Activated CD4-positive, alpha-beta T cell treated with anti-CD3 and anti-CD28 coated beads for 4 hours (primary cell): ENCODE data around the gene HLA-A.
"Not testable (repeated sequence)": the region's sequence is repeated elsewhere in the genome, so short reads cannot be mapped to it uniquely, and the experiment has no call there.

ENCODE experiments used
- DNase-seq, 2 donors: peaks; one replicate each; pipeline ENCODE4 v3.0.0-alpha.2; 2020

HLA-A gene

DNA sequence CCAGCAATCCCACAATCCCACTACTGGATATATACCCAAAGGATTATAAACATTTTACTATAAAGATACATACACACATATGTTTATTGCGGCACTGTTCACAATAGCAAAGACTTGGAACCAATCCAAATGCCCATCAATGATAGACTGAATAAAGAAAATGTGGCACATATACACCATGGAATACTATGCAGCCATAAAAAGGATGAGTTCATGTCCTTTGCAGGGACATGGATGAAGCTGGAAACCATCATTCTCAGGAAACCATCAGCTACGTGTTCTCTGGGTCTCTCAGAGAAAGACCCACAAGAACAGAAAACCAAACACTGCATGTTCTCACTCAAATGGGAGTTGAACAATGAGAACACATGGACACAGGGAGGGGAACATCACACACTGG, 21.4 kb downstream of the HLA-A start:
- not testable (repeated sequence) for DNase-seq

DNA sequence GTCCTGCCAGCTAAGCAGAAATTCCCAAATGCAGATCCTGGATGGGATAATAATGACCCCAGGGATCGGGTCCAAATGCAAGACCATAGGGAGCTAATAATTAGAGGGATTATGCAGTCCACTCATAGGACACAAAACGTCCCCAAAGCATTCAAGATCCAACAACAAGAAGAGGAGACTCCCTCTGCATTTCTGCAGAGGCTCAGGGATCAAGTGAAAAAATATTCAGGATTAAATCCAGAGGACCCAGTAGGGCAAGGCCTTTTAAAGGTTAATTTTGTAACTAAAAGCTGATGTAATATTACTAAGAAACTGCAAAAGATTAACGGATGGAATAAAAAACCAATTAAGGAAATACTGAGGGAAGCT, 22.2 kb downstream of the HLA-A start:
- DNase-seq, result no peak

DNA sequence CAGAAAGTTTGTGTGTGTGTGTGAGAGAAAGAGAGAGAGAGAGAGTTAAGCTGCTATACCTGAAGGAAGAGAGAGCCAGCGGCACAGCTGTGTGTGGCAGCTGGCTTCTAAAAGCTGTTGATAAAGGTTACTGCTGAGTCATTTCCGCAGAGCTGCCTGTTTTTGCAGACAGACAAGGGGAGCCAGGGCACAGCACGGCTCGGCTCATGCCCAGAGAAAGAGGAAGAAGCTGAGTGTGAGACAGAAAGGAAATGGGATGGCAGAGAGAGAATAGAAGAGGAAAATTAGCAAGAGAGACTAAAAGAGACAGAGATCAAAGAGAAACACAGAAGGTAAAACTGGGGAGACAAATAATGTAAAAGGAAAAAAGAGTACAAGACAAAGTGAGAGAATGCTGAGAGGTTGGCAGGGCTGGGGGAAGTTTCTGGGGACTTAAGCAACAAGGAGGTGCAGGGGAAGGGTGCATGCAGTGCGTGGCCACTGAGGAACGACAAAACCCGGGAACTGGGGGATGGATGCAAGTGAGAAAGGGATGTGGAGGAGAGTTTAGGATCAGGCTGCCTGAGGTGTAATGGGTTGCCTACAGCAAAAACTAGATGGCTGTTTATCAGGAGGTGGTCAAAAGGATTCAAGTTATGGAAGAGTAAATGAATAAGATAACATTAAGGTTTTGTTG, 22.7 kb downstream of the HLA-A start:
- peak; percentile 79 to 84 for DNase-seq

DNA sequence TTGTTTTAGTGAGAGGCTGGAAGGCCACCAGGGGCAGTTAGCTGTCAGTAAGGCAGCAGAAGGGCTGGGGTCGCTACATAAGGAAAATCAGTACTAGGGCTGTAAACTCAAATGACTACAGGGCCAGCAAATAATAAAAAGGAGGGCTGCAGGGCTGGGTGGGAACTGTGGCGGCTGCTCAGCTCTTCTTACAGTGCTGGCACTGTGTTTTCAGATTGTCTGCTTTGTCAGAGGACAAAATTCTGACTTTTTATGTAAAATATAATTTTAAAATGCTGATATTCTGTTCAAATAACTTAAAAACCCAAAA, 23.2 kb downstream of the HLA-A start:
- no peak for DNase-seq

DNA sequence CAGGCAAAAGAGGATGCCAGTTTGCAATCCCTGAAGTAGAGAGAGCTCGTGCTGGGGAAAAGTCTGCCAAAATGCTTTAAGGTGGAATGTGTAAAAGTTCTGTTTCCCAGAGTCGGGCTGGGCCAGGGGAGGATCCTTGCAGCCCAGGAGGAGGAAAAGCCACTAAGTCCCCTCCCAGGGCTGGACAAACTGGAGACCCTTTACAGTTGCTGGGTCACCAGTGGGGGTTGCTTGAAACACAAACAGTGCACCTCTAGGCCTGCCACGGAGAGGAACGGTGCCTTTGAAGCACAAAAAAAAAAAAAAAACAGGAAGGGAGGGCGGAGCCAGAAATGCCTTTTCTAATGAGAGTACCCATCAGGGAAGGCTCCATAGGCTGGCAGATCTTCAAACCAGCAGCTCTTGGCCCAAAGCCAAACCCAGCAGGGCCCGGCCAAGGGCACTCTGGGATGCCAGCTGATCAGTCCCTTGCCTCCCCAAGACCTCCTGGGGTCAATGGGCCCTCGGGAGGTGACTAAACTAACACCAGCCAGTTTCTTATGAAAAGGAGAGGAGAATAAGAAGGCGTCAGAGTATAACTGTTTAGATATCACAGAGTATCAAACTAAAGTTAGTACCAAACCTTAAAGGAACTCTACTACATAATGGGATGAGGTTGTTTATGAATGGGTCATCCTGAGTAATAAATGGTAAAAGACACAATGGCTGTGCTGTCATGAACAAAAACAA, 23.7 kb downstream of the HLA-A start:
- DNase-seq, result peak; percentile 24 to 39

DNA sequence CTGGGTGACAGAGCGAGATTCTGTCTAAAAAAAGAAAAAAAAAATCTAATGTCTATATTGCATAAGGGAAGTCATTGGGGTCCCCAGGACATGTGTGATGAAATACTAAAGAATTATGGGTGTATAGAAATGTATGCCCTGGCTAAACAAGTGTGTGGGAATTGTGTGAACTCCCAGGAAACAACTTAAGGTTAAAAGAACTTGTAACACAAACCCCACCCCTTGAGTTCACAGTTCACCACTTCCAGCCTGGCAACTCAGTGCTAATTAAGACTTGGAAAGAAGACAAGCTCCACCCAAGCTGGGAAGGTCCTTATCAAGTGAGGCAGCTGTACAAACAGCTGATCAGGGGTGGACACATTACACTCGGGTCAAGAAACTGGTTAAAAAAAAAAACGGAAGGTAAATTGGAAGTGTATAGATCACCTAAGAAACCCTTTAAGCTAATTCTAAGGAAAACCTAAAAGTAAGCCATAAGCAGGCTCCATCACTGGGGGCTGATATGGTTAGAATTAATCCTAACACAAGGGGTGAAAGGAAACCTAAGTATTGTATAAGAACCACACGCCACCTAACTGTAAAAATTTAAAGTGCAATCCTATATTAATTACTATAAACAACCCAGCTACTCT, 25.2 kb downstream of the HLA-A start:
- no peak for DNase-seq

DNA sequence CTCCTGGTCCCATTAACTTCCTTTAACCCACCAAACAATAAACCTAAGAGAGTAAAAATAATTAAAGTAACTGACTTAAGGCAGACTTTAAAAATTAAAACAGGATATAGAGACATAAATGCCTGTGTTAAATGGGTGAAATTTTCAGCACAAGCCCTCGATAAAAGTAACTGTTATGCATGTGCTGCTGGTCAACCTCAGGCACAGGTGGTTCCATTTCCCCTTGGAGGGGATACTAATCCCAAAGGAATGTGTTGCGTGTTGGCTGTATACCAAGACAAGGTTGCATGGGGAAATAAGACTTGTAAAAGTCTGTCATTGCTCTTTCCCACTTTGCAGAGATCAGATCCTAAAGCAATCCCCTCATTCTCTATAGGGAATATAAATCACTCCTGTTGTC, 25.8 kb downstream of the HLA-A start:
- DNase-seq, result no peak

DNA sequence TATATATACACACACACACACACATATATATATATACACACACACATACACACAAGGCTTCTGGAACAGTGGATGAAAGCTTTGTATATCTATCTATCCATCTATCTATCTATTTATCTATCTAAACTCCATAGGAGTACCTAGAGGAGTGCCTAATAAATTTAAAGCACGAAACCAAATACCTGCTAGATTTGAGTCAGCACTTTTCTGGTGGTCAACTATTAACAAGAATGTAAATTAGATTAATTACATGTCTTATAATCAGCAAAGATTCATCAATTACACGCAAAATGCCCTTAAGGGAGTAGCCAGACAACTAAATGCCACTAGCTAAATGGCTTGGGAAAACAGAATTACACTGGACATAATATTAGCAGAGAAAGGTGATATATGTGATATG, 26.6 kb downstream of the HLA-A start:
- no peak for DNase-seq

DNA sequence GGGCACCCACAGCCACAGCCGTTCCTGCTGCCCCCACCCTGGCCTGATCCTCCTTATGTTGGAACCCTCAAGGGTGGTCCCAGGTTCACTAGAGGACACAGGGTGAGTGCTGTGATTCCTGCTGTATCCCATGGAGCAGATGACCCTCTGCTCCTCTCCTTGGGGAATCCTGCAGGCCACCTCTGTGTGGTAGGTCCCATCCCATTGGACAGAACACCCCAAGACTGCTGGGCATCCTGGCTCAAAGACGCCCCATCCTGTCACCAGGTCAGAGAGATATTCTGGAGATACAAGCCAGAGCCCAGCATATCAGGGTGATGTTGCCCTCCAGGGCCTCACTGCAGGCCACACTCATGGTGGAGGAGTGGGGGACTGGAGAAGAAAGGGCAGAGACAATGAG, 28.4 kb downstream of the HLA-A start:
- DNase-seq, result no peak

DNA sequence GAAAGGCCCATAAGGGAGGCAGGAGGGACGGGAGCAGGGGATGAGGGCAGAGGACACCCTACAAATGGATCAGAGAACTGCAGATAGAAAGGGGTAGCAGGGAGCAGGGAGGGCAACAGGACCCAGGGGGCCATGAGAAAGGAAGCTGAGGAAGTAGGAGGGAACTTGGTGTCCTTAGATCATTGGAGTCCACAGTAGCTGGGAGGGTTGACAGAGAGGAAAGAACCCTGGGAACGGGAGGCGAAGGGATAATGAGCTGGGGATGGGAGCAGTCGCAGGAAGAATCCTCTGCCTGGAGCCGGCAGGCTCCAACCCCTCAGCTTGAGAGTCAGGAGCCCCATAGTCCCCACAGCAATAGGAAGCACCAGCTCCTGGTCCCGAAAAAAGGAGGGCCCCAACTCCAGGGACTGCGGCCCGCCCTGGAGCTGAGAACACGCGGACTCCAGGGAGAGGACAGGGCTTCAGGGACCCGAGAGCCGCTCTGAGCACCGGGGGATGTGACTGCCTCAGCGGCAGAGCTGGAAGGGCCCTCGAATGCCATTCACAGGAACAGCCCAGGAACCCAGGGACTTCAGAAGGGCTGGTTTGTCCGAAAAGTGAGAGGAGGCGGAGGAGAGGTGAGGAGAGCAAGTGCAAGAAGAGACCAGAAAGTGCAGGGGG, 32.7 kb downstream of the HLA-A start:
- peak in 1 of 2 donors; percentile 8 for DNase-seq

DNA sequence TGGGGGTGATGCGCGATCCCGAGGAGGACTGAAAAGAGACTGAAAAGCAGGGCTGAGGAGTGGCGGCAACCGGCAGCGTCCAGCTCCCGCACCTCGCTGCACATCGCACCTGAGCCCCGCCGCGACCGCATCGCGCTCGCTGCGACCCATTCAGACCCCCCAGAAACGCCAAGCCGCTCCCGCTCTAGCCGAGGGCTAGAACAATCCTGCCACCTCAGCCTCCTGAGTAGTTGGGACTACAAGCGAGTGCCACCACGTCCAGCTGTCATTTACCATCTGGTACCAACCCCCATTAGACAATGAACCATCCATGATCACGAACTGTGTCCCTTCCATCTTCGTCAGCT, 33.2 kb downstream of the HLA-A start:
- DNase-seq, result no peak

DNA sequence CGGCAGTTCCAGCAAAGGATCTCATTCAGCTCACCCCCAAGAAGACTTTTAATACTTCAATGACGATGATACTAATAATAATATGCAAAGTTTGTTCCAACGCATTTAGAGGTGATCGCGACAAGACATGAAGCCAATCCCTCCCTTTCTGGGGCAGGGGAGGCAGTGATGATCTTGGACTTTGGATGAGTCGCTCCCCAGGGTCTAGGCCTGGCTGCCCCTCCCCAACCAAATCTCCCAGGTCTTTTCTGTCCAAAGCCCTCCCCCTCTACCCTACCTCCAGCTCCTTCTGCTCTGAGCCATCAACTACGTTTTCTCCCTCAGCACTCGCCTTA, 33.9 kb downstream of the HLA-A start:
- no peak for DNase-seq

DNA sequence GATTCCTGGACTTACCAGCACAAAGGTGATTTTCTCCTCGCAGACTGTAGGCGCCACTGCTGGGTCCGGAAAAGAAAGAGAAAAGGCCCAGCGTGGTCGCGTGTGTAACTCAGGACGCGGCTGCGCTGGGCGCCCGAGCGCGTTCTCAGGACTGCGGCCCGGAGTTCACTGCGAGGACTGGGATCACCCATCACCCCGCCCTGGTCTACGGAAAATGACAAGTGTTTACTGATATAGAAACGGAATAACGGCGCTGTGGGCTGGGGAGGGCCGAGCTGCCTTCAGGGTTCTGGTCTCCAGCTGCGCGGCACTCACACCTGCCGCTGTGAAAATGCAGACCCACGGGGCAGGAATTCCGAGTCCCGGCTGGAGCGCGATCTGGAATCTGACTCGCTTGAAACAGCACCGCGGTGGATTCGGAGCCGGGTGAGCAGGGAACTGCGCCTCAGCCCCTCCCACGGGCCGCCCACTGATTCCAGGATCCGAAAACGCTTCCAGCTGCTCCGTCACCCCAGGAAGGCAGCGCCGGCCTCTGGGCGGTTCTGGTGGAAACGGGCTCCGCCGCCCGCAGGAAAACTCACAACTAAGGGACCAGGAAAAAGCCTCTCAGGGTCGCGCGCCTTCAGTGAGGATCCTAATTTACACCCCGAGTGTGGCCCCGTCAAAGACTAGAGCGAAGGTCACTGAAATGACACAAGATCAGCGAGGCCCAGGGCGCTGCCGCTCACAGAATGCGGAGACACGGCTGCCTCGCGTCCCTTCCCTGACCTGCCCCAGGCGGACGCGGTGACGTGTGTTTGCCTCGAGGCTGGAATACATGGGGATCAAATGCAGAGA, 34.5 kb downstream of the HLA-A start:
- DNase-seq, result peak; percentile 54 to 64

DNA sequence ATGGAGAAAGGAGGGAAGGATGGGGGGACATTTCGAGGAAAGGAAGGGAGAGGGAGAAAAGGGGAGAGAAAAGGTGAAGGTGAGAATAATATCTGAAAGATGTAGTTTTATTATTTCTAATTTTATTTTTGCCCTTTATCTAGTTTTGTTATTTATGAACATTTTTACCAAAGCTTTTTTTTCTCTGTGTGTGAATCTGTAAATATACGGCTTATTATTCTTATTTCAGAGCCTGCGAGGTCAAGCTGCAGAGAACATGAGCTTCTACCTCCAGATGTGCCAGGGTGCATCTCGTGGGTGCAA, 35.0 kb downstream of the HLA-A start:
- no peak for DNase-seq

DNA sequence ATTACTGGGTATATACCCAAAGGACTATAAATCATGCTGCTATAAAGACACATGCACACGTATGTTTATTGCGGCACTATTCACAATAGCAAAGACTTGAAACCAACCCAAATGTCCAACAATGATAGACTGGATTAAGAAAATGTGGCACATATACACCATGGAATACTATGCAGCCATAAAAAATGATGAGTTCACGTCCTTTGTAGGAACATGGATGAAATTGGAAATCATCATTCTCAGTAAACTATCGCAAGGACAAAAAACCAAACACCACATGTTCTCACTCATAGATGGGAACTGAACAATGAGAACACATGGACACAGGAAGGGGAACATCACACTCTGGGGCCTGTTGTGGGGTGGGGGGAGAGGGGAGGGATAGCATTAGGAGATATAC, 37.7 kb downstream of the HLA-A start:
- not testable (repeated sequence) for DNase-seq

DNA sequence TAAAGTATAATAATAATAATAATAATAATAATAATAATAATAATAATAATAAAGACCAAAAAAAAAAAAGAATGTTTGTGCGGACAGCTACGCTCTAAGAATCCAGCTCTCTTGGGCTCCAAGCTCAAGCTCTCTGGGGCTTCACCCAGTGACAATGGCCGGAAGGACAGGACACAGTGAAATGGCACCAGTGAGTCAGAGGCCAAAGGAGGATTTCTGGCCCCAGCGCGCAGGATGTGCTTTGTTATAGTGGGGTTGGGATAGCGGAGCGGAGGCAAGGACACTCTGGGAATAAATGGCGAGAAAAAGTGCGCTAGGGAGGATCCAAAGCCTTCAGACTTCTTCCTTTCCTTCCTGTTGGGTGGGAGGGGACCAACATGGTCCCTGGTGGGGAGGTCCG, 38.2 kb downstream of the HLA-A start:
- DNase-seq, result no peak

DNA sequence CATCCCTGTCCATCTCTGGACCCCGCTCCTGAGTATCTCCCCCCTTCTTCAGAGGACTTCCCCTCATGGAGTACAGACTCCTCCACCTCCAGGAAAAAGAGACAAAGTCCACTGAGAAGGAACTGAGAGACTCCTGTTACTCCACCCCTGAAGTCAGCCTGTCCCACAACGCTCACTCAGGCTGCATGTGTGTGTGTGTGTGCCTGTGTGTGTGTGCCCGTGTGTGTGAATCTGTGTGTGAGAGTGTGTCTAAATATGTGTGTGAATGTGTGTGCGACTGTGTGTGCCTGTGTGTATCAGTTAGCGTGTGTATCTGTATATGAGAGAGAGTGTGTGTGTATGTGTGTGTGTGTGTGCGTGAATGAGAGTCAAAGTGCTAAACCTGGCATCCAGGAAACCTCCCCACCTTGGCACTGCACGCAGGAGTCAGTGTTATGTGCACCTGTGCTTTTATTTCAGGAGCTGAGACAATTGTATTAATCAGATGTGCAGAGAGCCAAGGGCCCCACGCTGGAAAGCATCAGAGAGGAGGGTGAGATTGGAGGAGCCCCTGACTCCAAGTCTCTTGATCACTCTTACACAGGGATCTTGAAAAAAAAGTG, 39.0 kb downstream of the HLA-A start:
- no peak for DNase-seq

DNA sequence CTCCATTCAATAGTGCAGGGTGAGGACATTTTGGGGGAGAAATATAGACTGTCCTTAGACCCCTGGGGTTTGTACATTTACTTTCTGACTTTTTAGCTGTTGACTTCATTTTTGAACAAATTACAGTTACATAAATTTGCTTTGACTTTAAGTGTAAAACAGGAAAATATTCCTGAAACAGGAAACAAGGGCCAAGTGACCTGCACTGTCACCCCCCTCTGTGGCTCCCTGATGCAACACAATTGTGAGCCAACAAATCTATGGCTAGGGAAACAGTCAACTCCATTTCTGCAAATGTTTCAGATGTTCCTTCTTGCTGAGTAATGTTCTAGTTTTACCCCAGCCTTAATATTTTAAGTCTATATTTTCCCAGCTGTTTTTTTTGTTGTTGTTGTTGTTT, 39.8 kb downstream of the HLA-A start:
- DNase-seq, result no peak

DNA sequence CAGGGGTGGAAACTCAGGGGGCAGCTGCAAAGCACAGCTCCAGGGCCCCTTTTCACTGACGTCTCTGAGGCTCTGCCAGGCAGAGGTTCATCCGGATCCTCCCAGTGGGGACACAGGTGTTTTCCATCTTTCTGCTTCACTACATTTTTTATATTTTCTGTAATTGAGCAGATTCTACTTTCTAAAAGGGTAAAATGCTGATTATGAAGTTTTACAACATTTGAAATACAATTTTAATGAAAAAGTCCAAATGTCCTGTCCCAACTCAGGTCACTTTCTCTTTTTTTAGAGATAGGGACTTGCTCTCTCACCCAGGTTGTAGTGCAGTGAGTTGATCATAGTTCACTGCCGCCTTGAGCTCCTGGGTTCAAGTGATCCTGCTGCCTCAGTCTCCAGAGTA, 41.9 kb downstream of the HLA-A start:
- DNase-seq, result no peak

DNA sequence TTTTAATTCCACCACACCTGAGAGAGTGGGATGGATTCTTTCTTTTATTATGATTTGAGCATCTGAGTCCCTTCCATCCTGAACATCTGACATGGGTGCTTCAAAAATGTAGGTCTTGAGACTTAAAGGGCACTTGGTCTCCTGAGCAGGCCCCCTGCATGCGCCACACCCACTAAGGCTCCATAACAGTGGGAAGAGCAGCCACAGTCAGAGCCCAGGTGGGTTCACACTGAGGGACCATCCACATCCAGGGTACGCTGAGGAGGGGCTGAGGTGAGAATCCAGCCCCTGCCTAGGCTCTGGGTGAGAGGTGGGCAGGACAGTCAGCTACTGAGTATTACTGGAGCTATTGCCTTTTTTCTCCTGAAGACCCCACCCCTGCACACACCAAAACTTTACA, 42.7 kb downstream of the HLA-A start:
- DNase-seq, result no peak

DNA sequence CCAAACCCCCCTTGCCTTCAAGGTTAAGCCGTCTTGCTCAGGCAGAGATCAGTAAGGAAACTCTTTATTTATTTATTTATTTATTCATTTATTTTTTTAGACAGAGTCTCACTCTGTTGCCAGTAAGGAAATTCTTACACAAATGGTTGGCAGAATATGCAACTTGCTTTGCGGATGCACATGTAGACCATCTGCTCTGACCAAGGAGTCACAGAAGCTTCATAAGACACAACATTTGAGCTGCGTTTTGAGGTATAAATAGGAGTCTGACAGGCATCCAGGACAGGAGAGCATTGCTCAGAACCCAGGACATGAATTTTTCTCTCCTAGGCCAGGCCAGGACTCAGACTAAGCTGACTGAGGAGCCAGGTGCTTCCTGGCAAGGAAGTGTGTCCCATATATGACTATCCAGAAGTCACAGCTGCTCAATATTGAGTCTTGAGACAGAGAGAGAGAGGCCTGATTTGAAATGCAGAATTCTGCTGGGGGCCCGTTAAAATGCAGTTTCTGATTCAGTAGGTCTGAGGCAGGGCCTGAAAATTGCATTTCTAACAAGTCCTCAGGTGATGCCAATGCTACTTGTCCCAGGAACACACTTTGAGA, 43.9 kb downstream of the HLA-A start:
- no peak for DNase-seq

DNA sequence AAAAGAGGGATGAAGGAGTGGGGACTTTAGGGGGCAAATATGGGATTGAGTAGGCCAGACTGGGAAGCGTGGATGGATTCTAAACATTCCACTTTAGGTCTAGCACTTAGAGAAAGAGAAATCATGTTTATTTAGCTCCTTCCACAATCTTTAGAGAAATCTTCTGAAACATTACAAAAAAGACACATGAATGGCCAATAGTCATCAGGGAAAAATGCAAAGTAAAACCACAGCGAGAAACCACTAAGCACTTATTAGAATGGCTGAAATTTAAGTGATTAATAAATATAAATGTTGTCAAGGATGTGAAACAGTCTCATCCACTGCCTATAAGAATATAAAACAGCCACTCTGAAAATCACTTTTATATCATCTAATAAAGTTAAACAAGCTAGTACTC, 46.9 kb downstream of the HLA-A start:
- DNase-seq, result no peak

DNA sequence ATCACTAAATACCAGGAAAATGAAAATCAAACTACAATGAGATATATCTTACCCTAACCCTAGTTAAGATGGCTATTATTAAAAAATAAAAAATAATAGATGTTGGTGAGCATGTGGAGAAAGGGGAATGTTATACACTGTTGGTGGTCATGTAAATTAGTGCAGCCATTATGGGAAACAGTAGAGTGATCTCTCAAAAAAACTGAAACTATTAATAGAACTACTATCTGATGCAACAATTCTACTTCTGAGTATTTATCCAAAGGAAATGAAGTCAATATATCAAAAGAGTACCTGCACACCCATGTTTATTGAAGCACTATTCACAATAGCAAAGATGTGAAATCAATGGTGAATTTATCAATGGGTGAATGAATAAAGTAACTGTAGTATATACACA, 48.6 kb downstream of the HLA-A start:
- no peak for DNase-seq
